Heart left ventricle (tissue), 16 donors: Measurements from ENCODE around the gene GPHB5. TPM values are rescaled to one million over a fixed set of nuclear protein-coding genes. Genes with fewer than 3 reads are reported as not detected.

Source experiments
- ATAC-seq, 4 donors: fragments of 200-7000 bp; cut with Tn5 transposase; one replicate each; pipeline ENCODE4 v1.9.1; 2020 to 2022; ENCODE audit warnings: moderate library complexity in 4 of 4, mild to moderate bottlenecking in 3 of 4, moderate number of reproducible peaks in 1 of 4
- DNase-seq, 5 donors: peaks; one replicate each; pipeline ENCODE4 v3.0.0-alpha.2; 2020
- H3K27ac ChIP-seq, 12 donors: fragments of 200-600 bp; sonication (generic) in 4 of 12; one replicate each; pipeline versions ENCODE4 v1.5.0 to v1.8.0; 2016 to 2022; ENCODE audit warnings: mild to moderate bottlenecking in 2 of 12
- H3K27me3 ChIP-seq, 9 donors: fragments of 200-600 bp; sonication (generic) in 2 of 9; one replicate each; pipeline versions ENCODE4 v1.5.1 to v1.8.0; 2016 to 2022; ENCODE audit warnings: mild to moderate bottlenecking in 3 of 9
- H3K36me3 ChIP-seq, 9 donors: fragments of 200-600 bp; sonication (generic) in 2 of 9; one replicate each; pipeline versions ENCODE4 v1.5.0 to v1.8.0; 2018 to 2022; ENCODE audit warnings: mild to moderate bottlenecking in 2 of 9
- H3K4me1 ChIP-seq, 12 donors: fragments of 200-600 bp; sonication (generic) in 4 of 12; one replicate each; pipeline versions ENCODE4 v1.5.0 to v1.8.0; 2016 to 2022; ENCODE audit warnings: mild to moderate bottlenecking in 3 of 12
- H3K4me3 ChIP-seq, 12 donors: fragments of 200-600 bp; sonication (generic) in 4 of 12; one replicate each; pipeline versions ENCODE4 v1.5.0 to v1.8.0; 2017 to 2022; ENCODE audit warnings: mild to moderate bottlenecking in 9 of 12, moderate library complexity in 4 of 12
- H3K9me3 ChIP-seq, 12 donors: fragments of 200-600 bp; sonication (generic) in 4 of 12; one replicate each; pipeline versions ENCODE4 v1.5.0 to v1.8.0; 2016 to 2022; ENCODE audit warnings: mild to moderate bottlenecking in 1 of 12
- POLR2A ChIP-seq, 2 donors: fragments of 450-650 bp; IDR thresholded peaks; one replicate each; pipeline ENCODE4 v1.6.1; 2017; ENCODE audit warnings: antibody characterized with exemption in 2 of 2, mild to moderate bottlenecking in 2 of 2, moderate library complexity in 2 of 2
- WGBS, 4 donors: extraction: QIAGEN DNeasy Blood & Tissue Kit in 2 of 4; methylation state at CpG; one replicate each; pipeline versions ENCODE4 v1.1.5 to v1.1.7; 2013 to 2018; 5-methylcytosine and 5-hydroxymethylcytosine counted together
- intact Hi-C, 10 donors: fragments of 100-400 bp; cut with DNase I; formaldehyde crosslinking; loops; one replicate each; pipeline versions ENCODE4 v1.11.1 to v1.14.2; 2022
- polyA plus RNA-seq, 2 donors: library from polyadenylated mRNA; stranded (reverse); fragments of 200-250 nt; gene quantifications; one replicate each; pipeline ENCODE4 v1.2.3, GENCODE V29; 2013
- total RNA-seq, 9 donors: library from RNA; depleted of rRNA in 2 of 9; stranded (reverse); fragments of >200 nt in 2 of 9; fragmentation: NEBNext Ultra II Directional in 3 of 9; extraction: Animal tissue kit (Norgen Biotek cat#: 25700) in 3 of 9; gene quantifications; one replicate each; pipeline versions ENCODE4 v1.1.0 to v1.2.4, GENCODE V29; 2016 to 2023
- TF ChIP-seq, protein P1 (sequence below), 12 donors: fragments of 200-600 bp; sonication (generic) in 4 of 12; IDR thresholded peaks; one replicate each; pipeline versions ENCODE4 v1.5.0 to v1.8.0; 2018 to 2022; ENCODE audit warnings: antibody characterized with exemption in 12 of 12, mild to moderate bottlenecking in 5 of 12
- donor health status: ischemic (EF 13 %, LVEDD 7.1; RV severe dilation, severe dysfunction).
- donor health status: healthy with polysubstance abuse.
- donor health status: DM: no; HTN: yes; CAD: no.
- donor health status: DM: no; HTN: no; CAD: no.
- donor health status: ischemic (EF 25% LVEDD 6.9; RV normal size, moderate dysfunction).
- donor health status: ischemic (EF 25% LVEDD 5.7; RV mildly dilated, moderate dysfunction).
- donor health status: healthy.
- donor health status: DM: yes; HTN: yes; CAD: no.
- donor health status: ischemic (EF 35%, LVEDD 5.7; RV mildly dilated, moderate dysfunction).
- donor health status: nonischemic (EF 11% LVEDD 7.7; RV severe dilation, severe dysfunction).
- donor health status: DM: yes; HTN: yes; CAD: no.
- donor health status: PGD.
- donor health status: ischemic (EF 29% LVEDD 5.4; RV normal size, mild dysfunction).
- donor health status: nonischemic (EF 23%, LVEDD 6.1; RV moderate dilation, normal function).

GPHB5 gene
- total and polyA plus RNA-seq, 11 donors: not detected

DNA sequence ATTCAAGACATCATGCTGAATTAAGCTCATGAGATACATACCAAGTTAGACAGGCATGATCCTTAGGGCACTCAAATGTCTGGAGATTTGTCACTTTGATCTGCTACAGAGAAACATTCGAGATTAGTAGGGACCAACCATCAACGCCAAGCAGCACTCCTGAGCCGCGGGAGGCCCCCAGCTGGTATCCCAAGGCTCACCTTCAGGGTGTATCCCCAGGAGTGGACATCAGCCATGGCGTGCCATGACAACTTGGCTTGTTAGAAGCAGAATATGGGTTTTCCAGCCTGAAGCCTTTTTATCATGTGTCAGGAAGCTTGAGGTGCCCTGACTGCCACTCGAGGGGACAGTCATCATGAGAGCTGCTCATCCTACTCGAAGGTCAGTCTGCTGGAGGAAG, 39.1 kb upstream of the GPHB5 start:
- peaks cover 0 to 3% (median 0%) of the 10 kb centered on the region in 12 donors for H3K9me3 ChIP-seq
- no peak overlapping the region for H3K4me3 ChIP-seq
- intact Hi-C loops: no loop called here
- no peaks in the 10 kb centered on the region for H3K4me1 ChIP-seq
- ATAC-seq (no peak), DNase-seq (no peak)
- H3K36me3 ChIP-seq: no peaks in the 10 kb centered on the region
- H3K27ac ChIP-seq: no peak overlapping the region
- TF ChIP-seq POLR2A (IDR thresholded peaks at IDR 0.05): no peak
- H3K27me3 ChIP-seq: no peaks in the 10 kb centered on the region
- 81 to 93% (median 90%) methylated on average over 7 of the region's 7 CpGs for WGBS, 4 donors

DNA sequence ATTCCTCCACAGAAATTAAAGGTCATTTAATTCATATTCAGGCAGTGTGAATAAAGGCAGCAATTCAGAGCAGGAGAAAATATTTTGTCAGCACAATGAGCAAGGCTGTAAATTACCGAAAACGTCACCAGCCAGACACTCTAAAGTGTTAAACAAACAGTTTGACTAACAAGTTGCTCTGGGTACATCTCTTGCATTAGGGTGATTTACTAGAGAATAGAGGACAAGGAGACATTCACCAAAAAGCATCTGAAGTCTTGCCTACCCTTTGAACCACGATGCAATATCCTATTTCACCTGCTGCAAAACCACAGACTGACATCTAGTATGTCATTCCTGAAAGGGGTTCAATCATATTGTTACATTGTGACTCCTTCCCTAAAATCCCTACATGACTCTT, 27.1 kb upstream of the GPHB5 start:
- Histone ChIP-seq H3K27me3 (no peaks in the 10 kb centered on the region), H3K4me1 (no peaks in the 10 kb centered on the region), H3K36me3 (no peaks in the 10 kb centered on the region), H3K4me3 (no peak overlapping the region), H3K27ac (no peak overlapping the region), H3K9me3 (no peaks in the 10 kb centered on the region)
- ATAC-seq (no peak), DNase-seq (no peak)
- 83 to 87% (median 84%) methylated on average over 3 of the region's 3 CpGs for WGBS, 4 donors
- intact Hi-C loops: no loop called here
- TF ChIP-seq, protein P1, sequence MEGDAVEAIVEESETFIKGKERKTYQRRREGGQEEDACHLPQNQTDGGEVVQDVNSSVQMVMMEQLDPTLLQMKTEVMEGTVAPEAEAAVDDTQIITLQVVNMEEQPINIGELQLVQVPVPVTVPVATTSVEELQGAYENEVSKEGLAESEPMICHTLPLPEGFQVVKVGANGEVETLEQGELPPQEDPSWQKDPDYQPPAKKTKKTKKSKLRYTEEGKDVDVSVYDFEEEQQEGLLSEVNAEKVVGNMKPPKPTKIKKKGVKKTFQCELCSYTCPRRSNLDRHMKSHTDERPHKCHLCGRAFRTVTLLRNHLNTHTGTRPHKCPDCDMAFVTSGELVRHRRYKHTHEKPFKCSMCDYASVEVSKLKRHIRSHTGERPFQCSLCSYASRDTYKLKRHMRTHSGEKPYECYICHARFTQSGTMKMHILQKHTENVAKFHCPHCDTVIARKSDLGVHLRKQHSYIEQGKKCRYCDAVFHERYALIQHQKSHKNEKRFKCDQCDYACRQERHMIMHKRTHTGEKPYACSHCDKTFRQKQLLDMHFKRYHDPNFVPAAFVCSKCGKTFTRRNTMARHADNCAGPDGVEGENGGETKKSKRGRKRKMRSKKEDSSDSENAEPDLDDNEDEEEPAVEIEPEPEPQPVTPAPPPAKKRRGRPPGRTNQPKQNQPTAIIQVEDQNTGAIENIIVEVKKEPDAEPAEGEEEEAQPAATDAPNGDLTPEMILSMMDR (IDR thresholded peaks at IDR 0.05): no peak
- no peak for TF ChIP-seq POLR2A (IDR thresholded peaks at IDR 0.05)

DNA sequence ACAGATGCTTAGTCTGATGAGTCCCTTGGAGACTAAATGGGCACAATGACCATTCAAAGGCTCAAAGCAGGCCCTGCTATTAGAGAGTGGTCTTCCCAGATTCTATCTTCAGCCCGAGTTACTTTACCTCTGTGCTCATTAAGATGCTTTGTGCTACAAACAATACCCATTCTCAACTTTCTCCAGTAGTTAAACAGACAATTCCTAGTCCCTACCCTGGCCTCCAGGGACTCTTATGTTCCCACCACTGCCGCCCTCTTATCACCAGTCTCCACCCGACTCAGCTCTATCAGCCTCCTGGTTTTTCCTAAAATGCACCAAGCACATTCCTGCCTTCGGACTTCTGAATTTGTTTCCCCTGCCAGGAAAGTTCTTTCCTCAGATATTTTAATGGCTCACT, 25.6 kb upstream of the GPHB5 start:
- DNase-seq: no peak
- Histone ChIP-seq H3K9me3 (no peaks in the 10 kb centered on the region), H3K27me3 (no peaks in the 10 kb centered on the region), H3K4me3 (no peak overlapping the region), H3K4me1 (no peaks in the 10 kb centered on the region), H3K27ac (no peak overlapping the region), H3K36me3 (no peaks in the 10 kb centered on the region)
- no peak for ATAC-seq
- intact Hi-C loops: no loop called here
- WGBS, 4 donors: 31 to 34% (median 32%) methylated on average over 4 of the region's 4 CpGs
- no peak for TF ChIP-seq POLR2A (IDR thresholded peaks at IDR 0.05)
- TF ChIP-seq, protein P1 (IDR thresholded peaks at IDR 0.05): no peak

DNA sequence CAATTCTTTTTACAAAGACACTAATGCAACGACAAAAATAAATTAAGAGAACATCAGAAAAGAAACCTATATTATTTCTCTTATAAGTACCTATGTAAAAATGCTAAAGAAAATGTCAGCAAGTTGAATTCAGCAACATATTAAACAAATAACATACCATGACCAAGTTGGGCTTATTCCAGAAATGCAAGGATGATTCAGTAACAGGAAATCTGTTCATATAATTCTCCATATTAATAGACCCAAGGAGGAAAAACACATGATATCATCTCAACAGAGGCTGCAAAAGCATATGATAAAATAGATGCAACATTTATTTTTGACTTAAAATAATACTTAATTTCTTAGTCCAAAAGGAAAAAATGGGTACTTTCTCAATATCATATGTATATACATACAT, 25.1 kb upstream of the GPHB5 start:
- intact Hi-C loops: no loop called here
- DNase-seq: no peak
- Histone ChIP-seq H3K4me3 (no peak overlapping the region), H3K9me3 (no peaks in the 10 kb centered on the region), H3K36me3 (no peaks in the 10 kb centered on the region), H3K27ac (no peak overlapping the region), H3K4me1 (no peaks in the 10 kb centered on the region), H3K27me3 (no peaks in the 10 kb centered on the region)
- WGBS, 4 donors: 68 to 82% (median 77%) methylated on average over 1 of the region's 1 CpG
- ATAC-seq: no peak
- no peak for TF ChIP-seq POLR2A (IDR thresholded peaks at IDR 0.05)
- TF ChIP-seq, protein P1 (IDR thresholded peaks at IDR 0.05): no peak

DNA sequence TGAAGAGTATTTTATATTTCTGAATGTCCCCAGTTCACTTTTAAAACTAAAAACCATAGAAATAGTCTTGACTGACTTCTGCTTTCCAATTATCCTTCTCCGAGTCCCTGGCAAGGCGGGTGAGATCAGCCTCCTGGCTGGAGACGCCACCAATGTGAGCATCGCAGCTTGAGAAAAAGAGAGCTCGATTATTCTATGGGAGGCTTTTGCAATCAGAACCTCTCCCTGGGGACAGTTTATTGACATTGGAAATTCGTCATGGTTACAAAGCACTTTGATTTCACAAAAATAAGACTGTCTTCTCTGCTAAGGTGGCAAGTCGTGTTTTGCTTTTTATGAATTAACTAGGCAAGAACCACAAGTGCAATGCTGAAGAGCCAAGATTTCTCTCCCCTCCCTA, 23.6 kb upstream of the GPHB5 start:
- peaks cover 0 to 2% (median 0%) of the 10 kb centered on the region in 12 donors for H3K9me3 ChIP-seq
- no peaks in the 10 kb centered on the region for H3K27me3 ChIP-seq
- TF ChIP-seq, protein P1 (IDR thresholded peaks at IDR 0.05): no peak
- no peak for TF ChIP-seq POLR2A (IDR thresholded peaks at IDR 0.05)
- DNase-seq (no peak), ATAC-seq (no peak)
- H3K36me3 ChIP-seq: no peaks in the 10 kb centered on the region
- H3K4me1 ChIP-seq: no peaks in the 10 kb centered on the region
- 71 to 81% (median 77%) methylated on average over 7 of the region's 7 CpGs for WGBS, 4 donors
- intact Hi-C loops: no loop called here
- no peak overlapping the region for H3K27ac ChIP-seq
- H3K4me3 ChIP-seq: no peak overlapping the region
